Measurements from ENCODE around the gene DAND5.

Gene DAND5

DNA sequence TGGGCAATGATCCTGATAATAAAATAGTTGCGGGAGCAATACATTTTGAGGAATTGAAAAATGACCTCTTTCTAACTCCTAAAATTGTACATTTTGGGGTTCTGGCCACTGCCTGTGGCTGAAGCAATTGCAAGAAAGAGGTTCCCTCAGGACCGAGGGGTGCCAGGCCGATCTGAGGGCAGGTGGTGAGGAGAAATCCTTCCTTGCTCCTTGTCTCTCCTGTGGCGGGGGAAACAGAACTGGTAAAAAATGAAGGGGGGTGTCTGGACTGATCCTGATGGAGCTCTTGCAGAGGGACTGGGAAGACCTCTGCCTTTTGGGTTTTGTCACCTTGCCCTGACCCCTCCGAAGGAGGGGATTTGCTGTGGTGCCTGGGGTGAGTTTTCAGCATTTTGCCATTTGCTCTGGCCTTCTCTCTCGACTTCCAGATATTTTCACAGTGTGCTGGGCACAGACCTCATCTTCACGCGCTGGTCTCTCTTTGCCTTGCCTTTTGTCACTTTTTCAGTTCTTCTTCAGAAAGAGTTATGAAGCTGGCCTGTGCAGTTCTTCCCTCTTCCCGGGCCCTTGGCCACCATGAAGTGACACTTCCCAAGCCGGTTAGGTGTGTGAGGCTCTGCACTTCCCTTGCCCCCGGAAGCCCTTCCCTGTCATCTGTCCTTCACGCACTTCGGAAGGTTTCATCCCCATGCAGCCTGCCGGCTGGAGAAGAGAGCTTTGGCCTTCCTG, 48.1 kb downstream of the DAND5 start:
- TF ChIP-seq, protein P1, sequence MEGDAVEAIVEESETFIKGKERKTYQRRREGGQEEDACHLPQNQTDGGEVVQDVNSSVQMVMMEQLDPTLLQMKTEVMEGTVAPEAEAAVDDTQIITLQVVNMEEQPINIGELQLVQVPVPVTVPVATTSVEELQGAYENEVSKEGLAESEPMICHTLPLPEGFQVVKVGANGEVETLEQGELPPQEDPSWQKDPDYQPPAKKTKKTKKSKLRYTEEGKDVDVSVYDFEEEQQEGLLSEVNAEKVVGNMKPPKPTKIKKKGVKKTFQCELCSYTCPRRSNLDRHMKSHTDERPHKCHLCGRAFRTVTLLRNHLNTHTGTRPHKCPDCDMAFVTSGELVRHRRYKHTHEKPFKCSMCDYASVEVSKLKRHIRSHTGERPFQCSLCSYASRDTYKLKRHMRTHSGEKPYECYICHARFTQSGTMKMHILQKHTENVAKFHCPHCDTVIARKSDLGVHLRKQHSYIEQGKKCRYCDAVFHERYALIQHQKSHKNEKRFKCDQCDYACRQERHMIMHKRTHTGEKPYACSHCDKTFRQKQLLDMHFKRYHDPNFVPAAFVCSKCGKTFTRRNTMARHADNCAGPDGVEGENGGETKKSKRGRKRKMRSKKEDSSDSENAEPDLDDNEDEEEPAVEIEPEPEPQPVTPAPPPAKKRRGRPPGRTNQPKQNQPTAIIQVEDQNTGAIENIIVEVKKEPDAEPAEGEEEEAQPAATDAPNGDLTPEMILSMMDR (IDR thresholded peaks at IDR 0.05; ENCODE audit: low read depth, low read length, missing control alignments): no peak
- H3K4me3 ChIP-seq (ENCODE audit: low read depth, low read length): peak overlapping the region; percentile 29
- in situ Hi-C loops (cut with HindIII; ENCODE audit: low sequenced_read_pairs): no loop called here
- no peak for DNase-seq (ENCODE audit: low read depth)

DNA sequence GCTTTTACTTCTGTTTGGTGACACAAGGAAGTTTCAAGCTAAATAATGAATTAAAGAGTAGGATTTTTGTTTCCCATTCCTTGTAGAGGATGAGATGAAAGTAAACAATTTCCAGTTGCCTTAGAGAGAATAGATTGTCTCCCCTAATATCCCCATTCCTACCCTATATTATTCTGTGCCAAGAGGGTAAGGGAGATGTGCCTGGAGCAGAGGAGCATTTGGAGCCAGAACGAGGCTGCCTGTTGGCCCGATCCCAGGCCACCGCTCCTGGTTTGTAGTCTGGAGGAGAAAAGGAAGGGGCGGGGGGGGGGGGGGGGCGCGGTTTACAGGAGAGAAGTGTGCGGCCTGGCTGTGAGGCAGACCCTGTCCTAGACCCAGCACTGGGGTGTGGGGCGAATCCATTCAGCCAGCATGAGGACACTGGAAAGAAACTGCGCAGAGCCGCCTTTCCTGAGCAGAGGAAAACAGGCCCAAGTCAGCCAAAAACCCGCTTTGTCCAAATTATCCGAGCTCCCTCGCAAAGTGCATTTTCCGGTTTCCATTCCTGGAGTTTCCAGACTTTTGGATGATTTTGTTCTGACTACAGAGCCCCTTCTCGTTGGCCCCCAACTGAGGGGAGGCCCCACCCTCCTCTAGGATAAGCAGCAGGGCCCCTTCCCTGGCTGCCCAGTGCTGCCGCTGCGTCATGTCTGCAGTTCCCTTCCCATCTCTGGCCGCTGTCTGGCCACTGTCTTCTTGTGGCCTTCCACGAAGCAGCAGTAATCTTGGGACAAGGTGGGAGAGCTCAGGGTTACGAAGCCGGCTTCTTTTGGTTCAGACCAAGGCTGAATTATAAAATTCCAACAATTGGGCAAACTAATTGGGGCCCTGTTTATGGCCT, 48.9 kb downstream of the DAND5 start:
- in situ Hi-C loops (cut with HindIII; ENCODE audit: low sequenced_read_pairs): no loop called here
- TF ChIP-seq, protein P1 (IDR thresholded peaks at IDR 0.05; ENCODE audit: low read depth, low read length, missing control alignments): no peak
- peak overlapping the region; percentile 29 for H3K4me3 ChIP-seq (ENCODE audit: low read depth, low read length)
- peak; percentile 55 for DNase-seq (ENCODE audit: low read depth)

DNA sequence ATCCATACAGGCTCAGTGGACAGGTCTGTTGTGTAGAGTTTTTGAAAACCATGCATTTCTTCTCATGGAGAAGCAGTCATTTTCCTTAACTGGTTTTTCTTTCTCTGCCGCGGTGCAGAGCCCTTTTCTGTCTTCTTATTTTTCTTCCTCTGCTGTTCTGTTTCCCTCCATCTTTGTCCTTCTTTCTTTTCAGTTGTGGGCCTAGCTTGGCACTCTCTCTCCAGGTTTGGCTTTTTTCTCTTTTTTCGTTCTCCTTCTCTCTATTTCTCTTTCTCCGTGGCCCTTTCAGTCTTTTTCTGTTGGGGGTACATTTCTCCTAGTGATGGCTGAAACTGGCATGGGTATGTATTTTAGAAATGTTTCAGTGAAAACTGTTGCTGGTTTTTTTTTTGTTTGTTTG, 50.0 kb downstream of the DAND5 start:
- TF ChIP-seq, protein P1 (IDR thresholded peaks at IDR 0.05; ENCODE audit: low read depth, low read length, missing control alignments): no peak
- no peak for DNase-seq (ENCODE audit: low read depth)
- in situ Hi-C loops (cut with HindIII; ENCODE audit: low sequenced_read_pairs): no loop called here

DNA sequence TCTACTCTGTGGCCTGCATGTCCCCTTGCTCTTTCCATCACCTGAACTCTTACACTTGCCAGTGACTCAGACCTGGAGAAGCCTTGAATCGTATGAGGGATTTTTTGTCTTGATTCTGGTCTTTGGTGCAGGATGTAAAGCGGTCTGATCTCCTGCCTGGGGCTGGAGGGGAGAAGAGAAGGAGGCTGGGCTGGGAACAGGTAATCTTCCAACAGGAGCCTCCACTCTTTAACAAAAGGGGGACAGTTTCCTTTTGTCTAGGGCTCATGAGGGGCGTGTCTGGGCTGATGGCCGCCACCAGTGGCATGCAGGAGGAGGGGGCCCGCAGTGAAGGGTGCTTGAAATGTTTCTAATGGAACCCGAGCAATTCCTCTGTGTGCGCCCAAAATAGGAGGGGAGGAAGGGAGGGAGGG, 50.6 kb downstream of the DAND5 start:
- DNase-seq (ENCODE audit: low read depth): no peak
- H3K4me3 ChIP-seq (ENCODE audit: low read depth, low read length): no peak overlapping the region
- TF ChIP-seq, protein P1 (IDR thresholded peaks at IDR 0.05; ENCODE audit: low read depth, low read length, missing control alignments): no peak
- in situ Hi-C loops (cut with HindIII; ENCODE audit: low sequenced_read_pairs): no loop called here

More for the DNA sequence above, 50.0 kb downstream of the DAND5 start:
- no peak overlapping the region for H3K4me3 ChIP-seq (ENCODE audit: low read depth, low read length)

DNA sequence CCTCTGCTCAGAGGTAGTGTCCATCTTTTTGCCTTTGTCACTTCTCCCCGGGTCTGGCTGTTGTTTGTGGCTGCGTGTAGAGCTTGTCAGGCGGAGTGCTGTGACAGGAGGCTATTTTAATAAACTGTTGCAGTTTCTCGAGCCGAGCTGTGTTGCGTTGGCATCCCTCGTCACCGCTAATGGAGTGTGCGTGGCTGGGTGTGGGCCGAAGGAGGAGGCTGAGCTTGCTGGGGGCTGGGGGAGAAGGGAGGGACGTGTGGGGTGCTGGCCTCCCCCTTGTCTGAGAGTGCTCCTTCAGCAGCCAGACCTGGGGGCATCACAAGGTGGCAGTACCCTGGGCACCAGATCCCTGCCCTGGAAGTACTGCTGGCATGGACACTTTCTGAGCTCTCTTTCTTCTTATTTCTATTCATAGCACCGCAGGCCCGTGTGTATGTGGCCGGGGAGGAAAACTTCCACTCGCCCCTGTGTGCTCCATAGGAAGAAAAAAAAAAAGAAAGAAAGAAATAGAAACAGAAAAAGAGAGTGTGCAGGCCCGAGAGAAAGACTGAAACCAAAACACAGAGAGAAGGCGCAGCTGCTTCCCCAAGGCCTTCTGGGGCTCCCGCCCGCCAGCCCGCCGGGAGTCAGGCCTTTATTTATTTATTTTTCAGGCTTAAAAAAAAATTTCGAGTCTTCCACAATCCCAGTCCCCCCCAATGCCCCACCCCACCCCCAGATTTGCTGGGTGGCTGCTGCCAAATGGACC, 52.9 kb downstream of the DAND5 start:
- in situ Hi-C loops (cut with HindIII; ENCODE audit: low sequenced_read_pairs): no loop called here
- no peak for DNase-seq (ENCODE audit: low read depth)
- H3K4me3 ChIP-seq (ENCODE audit: low read depth, low read length): peak overlapping the region; percentile 84
- TF ChIP-seq, protein P1 (IDR thresholded peaks at IDR 0.05; ENCODE audit: low read depth, low read length, missing control alignments): no peak

Data from astrocyte of the cerebellum (primary cell).